Adrenal gland (tissue), 12 donors: ENCODE data around the gene UXS1. TPM values are rescaled to one million over a fixed set of nuclear protein-coding genes. Genes with fewer than 3 reads are reported as not detected.
"Not testable (repeated sequence)": the region's sequence is repeated elsewhere in the genome, so short reads cannot be mapped to it uniquely, and the experiment has no call there.

Experiments
- DNase-seq, 7 donors: peaks; one replicate each; pipeline ENCODE4 v3.0.0-alpha.2; 2019 to 2020
- H3K27ac ChIP-seq, 5 donors: fragments of 200-600 bp; sonication (generic) in 4 of 5; 1 replicate in 3 of 5; 2 replicates in 2 of 5; pipeline versions ENCODE4 v1.5.1 to v1.8.0; 2016 to 2020; ENCODE audit warnings: mild to moderate bottlenecking in 1 of 5
- H3K27me3 ChIP-seq: fragments of 200-600 bp; 2 replicates; pipeline ENCODE4 v1.8.0; 2021
- H3K36me3 ChIP-seq, 2 donors: fragments of 200-600 bp; replicated peaks in 1 of 2; 1 replicate in 1 of 2; 2 replicates in 1 of 2; pipeline versions ENCODE4 v1.5.1 to v1.8.0; 2018 to 2022
- H3K4me1 ChIP-seq, 2 donors: fragments of 200-600 bp; replicated peaks in 1 of 2; 1 replicate in 1 of 2; 2 replicates in 1 of 2; pipeline versions ENCODE4 v1.5.1 to v1.8.0; 2018 to 2021
- H3K4me3 ChIP-seq, 4 donors: fragments of 200-600 bp; sonication (generic) in 3 of 4; one replicate each; pipeline ENCODE4 v1.5.1; 2016 to 2018
- H3K9me3 ChIP-seq, 3 donors: fragments of 200-600 bp; sonication (generic) in 1 of 3; replicated peaks in 1 of 3; 1 replicate in 2 of 3; 2 replicates in 1 of 3; pipeline versions ENCODE4 v1.5.1 to v1.8.0; 2016 to 2021
- POLR2A ChIP-seq, 2 donors: fragments of 450-650 bp; IDR thresholded peaks; one replicate each; pipeline ENCODE4 v1.6.1; 2017; ENCODE audit warnings: antibody characterized with exemption in 2 of 2, mild to moderate bottlenecking in 2 of 2, moderate library complexity in 1 of 2
- WGBS, 4 donors: extraction: QIAGEN DNeasy Blood & Tissue Kit in 2 of 4; methylation state at CpG; one replicate each; pipeline versions ENCODE4 v1.1.5 to v1.1.7; 2013 to 2017; 5-methylcytosine and 5-hydroxymethylcytosine counted together
- intact Hi-C, 2 donors: fragments of 100-400 bp; cut with DNase I; formaldehyde crosslinking; loops; one replicate each; pipeline versions ENCODE4 v1.14.1 to v1.15.0; 2022 to 2023
- polyA plus RNA-seq, 3 donors: library from polyadenylated mRNA; stranded (reverse); fragments of 200-250 nt in 2 of 3; fragments of 350-450 nt in 1 of 3; fragmentation: Illumina TruSeq in 1 of 3; extraction: RNeasy Lipid Tissue Mini Kit (QIAGEN cat#74804) in 1 of 3; gene quantifications; one replicate each; pipeline ENCODE4 v1.2.3, GENCODE V29; 2013 to 2014
- total RNA-seq, 9 donors: library from RNA; depleted of rRNA in 4 of 9; stranded (reverse); fragments of >200 nt in 4 of 9; fragments of 120-200 nt in 1 of 9; fragmentation: NEBNext Ultra II Directional in 1 of 9; extraction: Animal tissue kit (Norgen Biotek cat#: 25700) in 1 of 9; gene quantifications; one replicate each; pipeline versions ENCODE4 v1.1.0 to v1.2.4, GENCODE V29; 2013 to 2023
- TF ChIP-seq, protein P1 (sequence below), 6 experiments: fragments of 450-650 bp in 4 of 6; fragments of 200-600 bp in 2 of 6; sonication (generic) in 1 of 6; IDR thresholded peaks; 1 replicate in 5 of 6; 2 replicates in 1 of 6; pipeline versions ENCODE4 v1.5.1 to v1.8.0; 2016 to 2021; ENCODE audit warnings: antibody characterized with exemption in 6 of 6, mild to moderate bottlenecking in 2 of 6, moderate library complexity in 1 of 6
- donor health status: healthy with polysubstance abuse.
- donor health status: Bipolar disorder and iron deficiency.
- donor health status: DM: yes; HTN: yes; CAD: no.
- donor health status: DM: no; HTN: no; CAD: no.
- donor health status: DM: no; HTN: no; CAD: no.
- donor health status: DM: yes; HTN: yes; CAD: no.

UXS1 gene
- total and polyA plus RNA-seq, 12 donors: 5.7 to 145 (median 22.3) TPM

DNA sequence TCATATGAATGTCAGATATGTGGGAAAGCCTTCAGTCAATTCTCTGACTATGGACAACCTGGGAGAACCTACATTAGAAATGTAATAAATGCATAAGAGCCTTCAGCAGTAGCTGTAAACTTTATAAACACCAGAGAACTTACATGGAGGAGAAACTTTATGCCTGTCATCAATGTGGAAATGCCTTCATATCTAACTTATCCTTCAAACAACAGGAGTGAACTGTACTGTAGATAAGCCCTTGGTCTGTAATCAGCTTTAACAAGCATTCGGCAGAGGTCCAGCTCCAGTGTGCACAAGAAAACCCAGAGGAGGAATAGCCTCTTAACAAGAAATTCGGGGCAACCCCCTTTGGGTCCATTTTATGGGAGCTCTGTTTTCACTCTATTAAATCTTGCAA lies 14.8 kb upstream of the UXS1 start:
- DNase-seq: no peak
- no peak for TF ChIP-seq POLR2A (IDR thresholded peaks at IDR 0.05)
- TF ChIP-seq, protein P1, sequence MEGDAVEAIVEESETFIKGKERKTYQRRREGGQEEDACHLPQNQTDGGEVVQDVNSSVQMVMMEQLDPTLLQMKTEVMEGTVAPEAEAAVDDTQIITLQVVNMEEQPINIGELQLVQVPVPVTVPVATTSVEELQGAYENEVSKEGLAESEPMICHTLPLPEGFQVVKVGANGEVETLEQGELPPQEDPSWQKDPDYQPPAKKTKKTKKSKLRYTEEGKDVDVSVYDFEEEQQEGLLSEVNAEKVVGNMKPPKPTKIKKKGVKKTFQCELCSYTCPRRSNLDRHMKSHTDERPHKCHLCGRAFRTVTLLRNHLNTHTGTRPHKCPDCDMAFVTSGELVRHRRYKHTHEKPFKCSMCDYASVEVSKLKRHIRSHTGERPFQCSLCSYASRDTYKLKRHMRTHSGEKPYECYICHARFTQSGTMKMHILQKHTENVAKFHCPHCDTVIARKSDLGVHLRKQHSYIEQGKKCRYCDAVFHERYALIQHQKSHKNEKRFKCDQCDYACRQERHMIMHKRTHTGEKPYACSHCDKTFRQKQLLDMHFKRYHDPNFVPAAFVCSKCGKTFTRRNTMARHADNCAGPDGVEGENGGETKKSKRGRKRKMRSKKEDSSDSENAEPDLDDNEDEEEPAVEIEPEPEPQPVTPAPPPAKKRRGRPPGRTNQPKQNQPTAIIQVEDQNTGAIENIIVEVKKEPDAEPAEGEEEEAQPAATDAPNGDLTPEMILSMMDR (IDR thresholded peaks at IDR 0.05): no peak
- H3K36me3 ChIP-seq: no peaks in the 10 kb centered on the region
- no peaks in the 10 kb centered on the region for H3K9me3 ChIP-seq
- H3K4me3 ChIP-seq: no peak overlapping the region
- H3K27ac ChIP-seq: no peak overlapping the region
- WGBS, 4 donors: 70 to 86% (median 76%) methylated on average over 2 of the region's 2 CpGs
- intact Hi-C loops: no loop called here
- H3K4me1 ChIP-seq: no peaks in the 10 kb centered on the region
- H3K27me3 ChIP-seq: no peaks in the 10 kb centered on the region

DNA sequence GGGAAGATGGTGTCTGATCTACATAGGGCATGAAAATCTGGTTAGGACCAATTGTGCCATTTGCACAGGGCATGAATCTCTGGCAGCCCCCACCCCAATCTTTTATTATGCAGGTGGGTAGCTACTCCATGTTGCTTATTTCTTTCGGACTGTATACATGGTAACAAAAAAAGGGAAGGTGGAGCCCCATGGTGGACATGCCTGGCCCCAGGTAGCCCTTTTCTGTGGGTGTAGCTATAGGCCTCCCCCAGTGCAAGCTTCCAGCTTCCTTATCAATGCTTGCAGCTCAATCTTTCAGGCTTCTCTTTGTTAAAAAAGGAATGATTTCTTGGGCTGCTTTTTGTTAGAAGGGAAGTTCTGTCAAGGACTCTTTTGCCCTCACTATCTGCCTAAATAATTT lies 14.3 kb upstream of the UXS1 start:
- H3K27ac ChIP-seq: no peak overlapping the region
- no peaks in the 10 kb centered on the region for H3K27me3 ChIP-seq
- intact Hi-C loops: no loop called here
- TF ChIP-seq POLR2A (IDR thresholded peaks at IDR 0.05): no peak
- TF ChIP-seq, protein P1 (IDR thresholded peaks at IDR 0.05): no peak
- H3K36me3 ChIP-seq: no peaks in the 10 kb centered on the region
- no peaks in the 10 kb centered on the region for H3K9me3 ChIP-seq
- DNase-seq: no peak
- H3K4me3 ChIP-seq: no peak overlapping the region
- 82 to 100% (median 85%) methylated on average over 1 of the region's 1 CpG for WGBS, 4 donors
- no peaks in the 10 kb centered on the region for H3K4me1 ChIP-seq

DNA sequence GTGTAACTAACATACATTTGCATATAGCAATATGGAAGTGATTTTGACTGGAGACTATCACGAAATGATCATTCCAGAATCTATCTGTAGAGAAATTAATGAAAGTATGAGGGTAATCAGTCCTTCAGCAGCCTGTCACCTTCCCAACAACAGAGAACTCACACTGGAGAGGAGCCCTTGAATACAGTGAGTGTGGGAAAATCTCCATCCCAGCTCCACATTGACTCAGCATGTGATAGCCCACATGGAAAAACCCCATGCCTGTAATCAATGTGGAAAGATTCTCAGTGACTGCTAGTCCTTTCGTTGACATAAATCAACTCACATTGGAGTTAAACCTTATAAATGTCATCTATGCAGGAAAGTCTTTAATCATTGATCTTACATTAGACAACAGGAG lies 13.1 kb upstream of the UXS1 start:
- H3K27me3 ChIP-seq: no peaks in the 10 kb centered on the region
- H3K4me1 ChIP-seq: no peaks in the 10 kb centered on the region
- H3K9me3 ChIP-seq: no peaks in the 10 kb centered on the region
- no peak overlapping the region for H3K27ac ChIP-seq
- no peak overlapping the region for H3K4me3 ChIP-seq
- H3K36me3 ChIP-seq: no peaks in the 10 kb centered on the region
- 86 to 96% (median 92%) methylated on average over 2 of the region's 2 CpGs for WGBS, 4 donors
- no peak for DNase-seq
- TF ChIP-seq, protein P1 (IDR thresholded peaks at IDR 0.05): no peak
- TF ChIP-seq POLR2A (IDR thresholded peaks at IDR 0.05): no peak
- intact Hi-C loops: no loop called here

DNA sequence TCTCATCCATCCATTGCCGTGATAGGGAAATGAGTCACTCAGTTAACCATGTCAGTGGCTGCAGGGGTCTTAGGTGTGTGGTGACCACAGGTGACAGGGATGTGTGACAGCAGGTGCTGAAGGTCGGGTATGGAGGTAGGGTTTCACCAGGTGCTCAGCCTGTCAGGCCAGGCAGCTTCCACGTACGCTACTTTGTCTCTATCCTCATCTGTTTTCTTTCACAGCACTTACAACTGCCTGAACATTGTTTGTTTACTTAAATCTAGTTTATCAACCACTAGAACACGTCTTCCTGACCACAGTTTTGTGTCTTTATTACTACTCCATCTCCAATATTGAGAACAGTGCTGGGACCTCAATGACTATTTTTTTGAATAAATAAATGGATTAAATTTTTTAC lies 11.4 kb upstream of the UXS1 start:
- TF ChIP-seq, protein P1 (IDR thresholded peaks at IDR 0.05): no peak
- no peak for TF ChIP-seq POLR2A (IDR thresholded peaks at IDR 0.05)
- Histone ChIP-seq H3K27me3 (no peaks in the 10 kb centered on the region), H3K27ac (no peak overlapping the region), H3K4me1 (no peaks in the 10 kb centered on the region), H3K9me3 (no peaks in the 10 kb centered on the region), H3K36me3 (no peaks in the 10 kb centered on the region), H3K4me3 (no peak overlapping the region)
- WGBS, 4 donors: 62 to 73% (median 64%) methylated on average over 4 to 5 of the region's 5 CpGs
- intact Hi-C loops: no loop called here
- no peak for DNase-seq

DNA sequence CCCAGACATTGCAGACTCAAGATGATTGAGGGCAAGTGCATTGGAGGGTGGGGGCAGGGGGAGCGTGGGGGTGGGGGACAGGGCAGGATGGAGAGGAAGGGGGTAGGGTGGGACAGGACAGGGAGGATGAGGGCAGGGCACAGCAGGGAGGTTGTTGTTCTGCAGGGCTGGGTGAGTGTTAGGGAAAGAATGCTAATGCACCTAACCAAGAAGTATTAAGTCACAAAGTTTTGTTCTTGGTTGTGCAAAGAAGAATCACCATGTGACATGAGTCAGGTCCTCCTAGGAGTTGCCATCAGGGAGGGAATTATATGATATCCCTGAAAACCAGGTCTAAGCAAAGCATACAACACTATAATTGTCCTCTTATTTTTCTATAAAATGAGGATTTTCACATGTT lies 10.4 kb upstream of the UXS1 start:
- H3K27ac ChIP-seq, H3K27me3 ChIP-seq, H3K4me1 ChIP-seq, H3K4me3 ChIP-seq, H3K36me3 ChIP-seq, DNase-seq, H3K9me3 ChIP-seq, intact Hi-C loops: not testable (repeated sequence)
- WGBS, 4 donors: 70 to 92% (median 76%) methylated on average over 1 of the region's 1 CpG
